ENCODE measurements around the gene RNASE13. TPM values are rescaled to one million over a fixed set of nuclear protein-coding genes. Genes with fewer than 3 reads are reported as not detected.

The RNASE13 gene
- total and polyA plus RNA-seq, 2 experiments from 2014 or later, result not detected

DNA sequence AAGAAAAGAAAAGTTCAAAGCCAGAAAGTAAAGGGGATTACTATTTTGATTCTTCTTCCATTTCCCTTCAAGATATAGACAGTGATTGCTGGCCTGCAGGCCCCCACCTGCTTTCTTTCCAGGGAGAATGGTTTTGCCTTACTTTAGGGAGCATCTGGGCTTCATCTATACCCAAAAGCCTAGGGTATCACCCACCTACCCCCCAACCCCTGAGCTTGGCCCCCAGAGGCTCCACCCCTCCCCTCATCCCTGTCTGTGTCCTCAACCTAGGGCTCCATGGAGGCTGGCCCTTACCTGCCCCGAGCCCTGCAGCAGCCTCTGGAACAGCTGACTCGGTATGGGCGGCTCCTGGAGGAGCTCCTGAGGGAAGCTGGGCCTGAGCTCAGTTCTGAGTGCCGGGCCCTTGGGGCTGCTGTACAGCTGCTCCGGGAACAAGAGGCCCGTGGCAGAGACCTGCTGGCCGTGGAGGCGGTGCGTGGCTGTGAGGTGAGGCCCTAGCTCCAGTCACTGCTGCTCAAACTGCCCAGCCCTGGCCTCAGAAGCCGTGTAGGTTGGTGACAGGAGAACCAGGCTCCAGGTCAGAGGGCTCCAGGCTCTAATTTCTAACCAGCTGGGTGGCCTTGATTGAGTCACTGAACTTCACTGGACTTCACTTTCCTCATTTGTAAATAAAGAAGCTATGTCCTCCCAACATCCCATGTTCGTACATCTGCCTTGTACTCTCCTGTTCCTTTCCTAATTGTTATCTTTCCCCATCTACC is 49.1 kb upstream of the RNASE13 start (continued):
- TF ChIP-seq ZNF462 (CRISPR knock-in tag; IDR thresholded peaks at IDR 0.05), result no peak
- no peak for TF ChIP-seq CREB1 (CRISPR knock-in tag; IDR thresholded peaks at IDR 0.05; ENCODE audit: low read depth)
- no peak for TF ChIP-seq JUNB (IDR thresholded peaks at IDR 0.05; ENCODE audit: unreplicated experiment)
- no peak for TF ChIP-seq ETS1 (IDR thresholded peaks at IDR 0.05)

- Mint-ChIP-seq H3K36me3 (ENCODE audit: low read depth) (peaks cover 91% of the 10 kb centered on the region), H3K27me3 (ENCODE audit: insufficient read depth, low read depth, poor library complexity) (peaks cover 10% of the 10 kb centered on the region), H3K4me3 (no peak overlapping the region), H3K4me1 (peaks cover 7% of the 10 kb centered on the region), H3K27ac (no peak overlapping the region), H3K9me3 (no peaks in the 10 kb centered on the region; the same call in 2 of the 3 replicates)
- peak; percentile 38 for ATAC-seq
- Histone ChIP-seq H3K9me2 (ENCODE audit: insufficient read depth) (no peaks in the 10 kb centered on the region), H3K4me1 (ENCODE audit: insufficient read depth) (no peaks in the 10 kb centered on the region), H3K4me2 (no peak overlapping the region), H3K27ac (ENCODE audit: low read depth) (no peak overlapping the region), H3K79me2 (replicated peaks; ENCODE audit: insufficient read depth) (no peaks in the 10 kb centered on the region), H3K4me3 (no peak overlapping the region), H3K27me3 (ENCODE audit: insufficient read depth) (no peaks in the 10 kb centered on the region), H3F3A (replicated peaks; ENCODE audit: low read depth) (peaks cover 7% of the 10 kb centered on the region; the same call in 1 of the 2 replicates), H3K36me3 (ENCODE audit: insufficient read depth) (peaks cover 20% of the 10 kb centered on the region; the same call in 1 of the 2 replicates), H2AFZ (no peak overlapping the region), H4K20me1 (replicated peaks; ENCODE audit: insufficient read depth) (peaks cover 5% of the 10 kb centered on the region)
- no peak for TF ChIP-seq POLR2AphosphoS5 (IDR thresholded peaks at IDR 0.05; ENCODE audit: low read depth)
- no peak for TF ChIP-seq ZNF331 (CRISPR knock-in tag; IDR thresholded peaks at IDR 0.05; ENCODE audit: low read depth)
- TF ChIP-seq JUNB (IDR thresholded peaks at IDR 0.05; ENCODE audit: unreplicated experiment), result no peak
- no peak for TF ChIP-seq ETS1 (IDR thresholded peaks at IDR 0.05)
- no peak for TF ChIP-seq REST (IDR thresholded peaks at IDR 0.05; ENCODE audit: unreplicated experiment)
- no peak for TF ChIP-seq EZH2phosphoT487 (IDR thresholded peaks at IDR 0.05; ENCODE audit: unreplicated experiment)
- TF ChIP-seq EZH2 (IDR thresholded peaks at IDR 0.05; ENCODE audit: low read depth, unreplicated experiment), result no peak
- no peak for TF ChIP-seq ZNF114 (CRISPR knock-in tag; IDR thresholded peaks at IDR 0.05)
- DNase-seq (ENCODE audit: low spot score), result no peak
These were observed 47.0 kb upstream of the RNASE13 start for GRCh38 chr14:21081521-21082142.
